Measurements from ENCODE around the gene SEC16A. TPM values are rescaled to one million over a fixed set of nuclear protein-coding genes. Genes with fewer than 3 reads are reported as not detected.

SEC16A gene
- total RNA-seq, 4 donors from 2014 or later = 63.5 to 80.8 (median 74.6) TPM

GRCh38 chr9:136484153-136485048 is 1.6 kb upstream of the SEC16A start:
- Histone ChIP-seq H3K4me1 (peaks cover 0 to 26% (median 22%) of the 10 kb centered on the region in 4 donors), H3K4me3 (peak overlapping the region; percentile 64 to 94 (median 72)), H3K27ac (peak overlapping the region; percentile 94 to 100 (median 99)), H3K27me3 (no peaks in the 10 kb centered on the region), H3K9me3 (no peaks in the 10 kb centered on the region), H3K36me3 (peaks cover 0 to 4% (median 0%) of the 10 kb centered on the region in 3 donors)
- DNase-seq = peak in 2 of 3 donors; percentile 62 to 67
- no peak for TF ChIP-seq POLR2A (IDR thresholded peaks at IDR 0.05)
- TF ChIP-seq CTCF (IDR thresholded peaks at IDR 0.05) = no peak

GRCh38 chr9:136483589-136484152 is 831 bp upstream of the SEC16A start:
- Histone ChIP-seq H3K4me3 (peak overlapping the region; percentile 64 to 94 (median 72)), H3K36me3 (peaks cover 0 to 6% (median 0%) of the 10 kb centered on the region in 3 donors), H3K27ac (peak overlapping the region; percentile 94 to 100 (median 99)), H3K9me3 (no peaks in the 10 kb centered on the region), H3K4me1 (peaks cover 0 to 26% (median 22%) of the 10 kb centered on the region in 4 donors), H3K27me3 (no peaks in the 10 kb centered on the region)
- TF ChIP-seq CTCF (IDR thresholded peaks at IDR 0.05) = no peak
- TF ChIP-seq POLR2A (IDR thresholded peaks at IDR 0.05) = peak; percentile 70 to 79
- peak; percentile 87 to 97 (median 96) for DNase-seq

- Histone ChIP-seq H3K36me3 (peaks cover 0 to 10% (median 0%) of the 10 kb centered on the region in 3 donors), H3K4me1 (peaks cover 0 to 26% (median 20%) of the 10 kb centered on the region in 4 donors), H3K27ac (peak overlapping the region; percentile 94 to 100 (median 99)), H3K9me3 (no peaks in the 10 kb centered on the region), H3K4me3 (peak overlapping the region; percentile 70 to 94 (median 79)), H3K27me3 (no peaks in the 10 kb centered on the region)
- peak in 2 of 3 donors; percentile 40 to 66 for DNase-seq
- TF ChIP-seq CTCF (IDR thresholded peaks at IDR 0.05) (no peak), POLR2A (IDR thresholded peaks at IDR 0.05) (no peak)
These were observed 621 bp downstream of the SEC16A start for GRCh38 chr9:136482046-136482792.

- no peak for DNase-seq
- peak overlapping the region in 2 of 4 donors; percentile 94 to 99 for H3K27ac ChIP-seq
- peak overlapping the region in 3 of 4 donors; percentile 70 to 85 (median 73) for H3K4me3 ChIP-seq
- H3K9me3 ChIP-seq = no peaks in the 10 kb centered on the region
- TF ChIP-seq POLR2A (IDR thresholded peaks at IDR 0.05) = no peak
- H3K4me1 ChIP-seq = peaks cover 0 to 26% (median 20%) of the 10 kb centered on the region in 4 donors
- peaks cover 0 to 17% (median 0%) of the 10 kb centered on the region in 3 donors for H3K36me3 ChIP-seq
- H3K27me3 ChIP-seq = no peaks in the 10 kb centered on the region
These were observed 1.3 kb downstream of the SEC16A start for GRCh38 chr9:136481558-136481957.

GRCh38 chr9:136476369-136477150 is 6.3 kb downstream of the SEC16A start:
- peaks cover 0 to 5% (median 4%) of the 10 kb centered on the region in 4 donors for H3K4me1 ChIP-seq
- no peak overlapping the region for H3K27ac ChIP-seq
- H3K27me3 ChIP-seq = no peaks in the 10 kb centered on the region
- TF ChIP-seq POLR2A (IDR thresholded peaks at IDR 0.05) (no peak), CTCF (IDR thresholded peaks at IDR 0.05) (no peak)
- no peak overlapping the region for H3K4me3 ChIP-seq
- H3K9me3 ChIP-seq = no peaks in the 10 kb centered on the region
- DNase-seq = no peak
- peaks cover 0 to 67% (median 0%) of the 10 kb centered on the region in 3 donors for H3K36me3 ChIP-seq

All from Peyer's patch (tissue), 4 donors.